ENCODE data around the gene TRABD2B. TPM values are rescaled to one million over a fixed set of nuclear protein-coding genes. Genes with fewer than 3 reads are reported as not detected.

Gene TRABD2B
- total RNA-seq, 1 experiment from 2014 or later = 0.96 TPM

DNA sequence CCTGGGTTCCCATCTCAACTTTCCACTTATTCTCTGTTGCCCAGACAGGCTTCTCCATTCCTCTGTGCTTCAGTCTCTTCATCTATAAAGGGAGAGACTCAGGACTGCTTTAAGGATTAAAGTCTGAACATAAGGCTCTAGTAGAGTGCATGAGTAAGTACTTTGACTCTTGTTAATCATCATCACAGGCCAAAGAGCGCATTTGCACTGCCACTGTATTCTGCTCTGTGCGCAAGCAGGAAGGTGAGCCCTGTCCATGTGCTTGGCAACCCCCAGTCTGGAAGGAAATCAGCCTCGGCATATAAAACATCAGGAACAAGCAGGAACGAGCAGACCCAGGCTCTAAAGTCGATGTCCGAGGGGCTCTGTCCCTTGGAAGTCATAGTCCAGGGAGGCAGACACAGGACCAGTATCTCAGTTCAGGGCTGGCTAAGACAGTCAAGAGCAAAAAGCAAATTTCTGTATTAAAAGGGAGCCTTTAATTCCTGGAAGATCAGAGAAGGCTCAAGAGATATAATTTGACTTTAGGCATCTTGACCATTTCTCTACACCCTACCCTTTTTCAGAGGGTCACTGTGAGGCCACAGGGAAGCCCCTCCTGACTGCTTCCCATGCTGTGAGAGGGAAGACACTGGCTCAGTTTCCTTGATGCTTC is 131.2 kb downstream of the TRABD2B start:
- Mint-ChIP-seq H3K4me3 (ENCODE audit: unreplicated experiment) (no peak overlapping the region), H3K27ac (ENCODE audit: low read depth, unreplicated experiment) (no peak overlapping the region), H3K36me3 (ENCODE audit: insufficient read depth, unreplicated experiment) (no peaks in the 10 kb centered on the region), H3K4me1 (ENCODE audit: insufficient read depth, unreplicated experiment) (no peaks in the 10 kb centered on the region), H3K27me3 (ENCODE audit: insufficient read depth, unreplicated experiment) (no peaks in the 10 kb centered on the region), H3K9me3 (ENCODE audit: unreplicated experiment) (no peaks in the 10 kb centered on the region)
- ChIA-PET CTCF (no interaction called here), POLR2A (no interaction called here)
- no peak for TF ChIP-seq CTCF (IDR thresholded peaks at IDR 0.05; ENCODE audit: unreplicated experiment)
- DNase-seq (ENCODE audit: unreplicated experiment) = no peak
- intact Hi-C loops (cut with micrococcal nuclease) = no loop called here
- no TSS peak for BruUV-seq (replicated peaks)

DNA sequence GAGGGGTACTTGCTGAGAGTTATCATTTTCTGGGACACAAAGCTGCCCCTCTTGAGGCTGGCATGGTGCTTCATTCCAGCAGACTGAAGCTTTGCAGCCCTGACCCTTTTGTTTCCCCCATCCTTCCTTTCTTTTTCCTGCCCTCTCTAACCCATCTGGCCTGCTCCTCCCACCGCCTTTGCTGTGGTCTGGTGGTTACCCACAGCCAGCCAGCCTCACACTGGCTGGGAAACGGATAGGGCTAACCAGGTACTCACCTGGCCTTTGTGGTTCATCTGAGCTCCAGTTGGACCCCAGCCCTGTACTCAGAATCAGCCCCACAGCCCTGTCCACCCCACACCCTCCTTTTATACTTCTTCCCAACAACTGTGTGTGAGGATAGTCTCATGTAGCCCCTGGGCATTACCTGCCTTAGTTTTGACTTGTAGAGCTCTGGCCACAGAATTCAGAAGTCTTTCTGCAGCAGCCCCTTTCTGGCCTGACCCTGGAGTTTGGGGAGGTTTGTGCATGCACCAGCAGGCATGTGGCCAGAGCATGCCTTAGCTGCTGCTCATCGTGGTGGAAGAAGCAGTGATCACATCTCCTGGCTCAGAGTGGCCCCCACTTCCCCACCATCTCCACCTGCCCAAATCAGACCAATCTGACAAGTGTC is 138.0 kb downstream of the TRABD2B start:
- Mint-ChIP-seq H3K36me3 (ENCODE audit: insufficient read depth, unreplicated experiment) (peaks cover 6% of the 10 kb centered on the region), H3K27me3 (ENCODE audit: insufficient read depth, unreplicated experiment) (no peaks in the 10 kb centered on the region), H3K4me3 (ENCODE audit: unreplicated experiment) (no peak overlapping the region), H3K9me3 (ENCODE audit: unreplicated experiment) (no peaks in the 10 kb centered on the region), H3K4me1 (ENCODE audit: insufficient read depth, unreplicated experiment) (no peaks in the 10 kb centered on the region), H3K27ac (ENCODE audit: low read depth, unreplicated experiment) (no peak overlapping the region)
- intact Hi-C loops (cut with micrococcal nuclease) = no loop called here
- DNase-seq (ENCODE audit: unreplicated experiment) = no peak
- TF ChIP-seq CTCF (IDR thresholded peaks at IDR 0.05; ENCODE audit: unreplicated experiment) = no peak
- no TSS peak for BruUV-seq (replicated peaks)
- CTCF ChIA-PET = interaction anchor here (0.6 to 1.6 kb wide), 3 partner anchors 17 to 353 kb away, joined by 3 to 4 read pairs (median 3); no protein-coding TSS in a partner anchor
- POLR2A ChIA-PET = no interaction called here

DNA sequence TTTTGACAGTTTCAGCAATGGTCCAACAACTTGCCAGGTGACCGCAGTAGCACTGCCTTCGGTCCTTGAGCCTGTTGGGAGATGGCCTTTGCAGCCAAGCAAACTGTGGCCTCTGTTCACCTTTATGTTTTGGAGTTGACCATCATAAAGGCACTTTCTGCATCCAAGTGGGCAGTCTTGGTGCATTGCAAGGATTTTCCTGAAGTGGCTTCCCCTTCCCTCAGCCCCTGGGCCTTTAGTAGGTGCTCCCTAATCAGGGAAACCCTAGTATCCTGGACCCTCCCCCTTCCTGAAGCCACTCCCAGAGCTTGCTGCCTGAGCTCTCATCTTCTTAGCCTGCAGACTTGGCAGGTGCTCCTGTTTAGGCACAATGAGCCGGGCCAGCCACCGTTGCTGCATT is 140.2 kb downstream of the TRABD2B start:
- Mint-ChIP-seq H3K4me3 (ENCODE audit: unreplicated experiment) (no peak overlapping the region), H3K4me1 (ENCODE audit: insufficient read depth, unreplicated experiment) (no peaks in the 10 kb centered on the region), H3K36me3 (ENCODE audit: insufficient read depth, unreplicated experiment) (peaks cover 6% of the 10 kb centered on the region), H3K27me3 (ENCODE audit: insufficient read depth, unreplicated experiment) (no peaks in the 10 kb centered on the region), H3K9me3 (ENCODE audit: unreplicated experiment) (no peaks in the 10 kb centered on the region), H3K27ac (ENCODE audit: low read depth, unreplicated experiment) (no peak overlapping the region)
- ChIA-PET CTCF (interaction anchor here (0.6 to 0.7 kb wide), 3 partner anchors 18 to 97 kb away, joined by 3 read pairs; no protein-coding TSS in a partner anchor), POLR2A (no interaction called here)
- intact Hi-C loops (cut with micrococcal nuclease) = no loop called here
- DNase-seq (ENCODE audit: unreplicated experiment) = no peak
- no peak for TF ChIP-seq CTCF (IDR thresholded peaks at IDR 0.05; ENCODE audit: unreplicated experiment)
- BruUV-seq (replicated peaks) = no TSS peak

- intact Hi-C loops (cut with micrococcal nuclease) = no loop called here
- H3K4me3 Mint-ChIP-seq (ENCODE audit: unreplicated experiment) = no peak overlapping the region
- no peak for TF ChIP-seq CTCF (IDR thresholded peaks at IDR 0.05; ENCODE audit: unreplicated experiment)
- POLR2A ChIA-PET = no interaction called here
- H3K4me1 Mint-ChIP-seq (ENCODE audit: insufficient read depth, unreplicated experiment) = no peaks in the 10 kb centered on the region
- H3K36me3 Mint-ChIP-seq (ENCODE audit: insufficient read depth, unreplicated experiment) = peaks cover 6% of the 10 kb centered on the region
- BruUV-seq (replicated peaks) = no TSS peak
- CTCF ChIA-PET = no interaction called here
- no peaks in the 10 kb centered on the region for H3K9me3 Mint-ChIP-seq (ENCODE audit: unreplicated experiment)
- H3K27ac Mint-ChIP-seq (ENCODE audit: low read depth, unreplicated experiment) = no peak overlapping the region
- DNase-seq (ENCODE audit: unreplicated experiment) = no peak
- H3K27me3 Mint-ChIP-seq (ENCODE audit: insufficient read depth, unreplicated experiment) = no peaks in the 10 kb centered on the region
Measured at GRCh38 chr1:47855230-47855629, 142.0 kb downstream of the TRABD2B start.
